ENCODE results near the gene HLA-E. TPM values are rescaled to one million over a fixed set of nuclear protein-coding genes. Genes with fewer than 3 reads are reported as not detected.

Gene HLA-E
- total and polyA plus RNA-seq, 2 experiments from 2014 or later: 15.6 to 36.0 TPM

GRCh38 chr6:30483677-30484279 is 5.5 kb upstream of the HLA-E start:
- no peak overlapping the region for H3K27ac ChIP-seq (ENCODE audit: low read depth)
- no peaks in the 10 kb centered on the region for H3K36me3 ChIP-seq (ENCODE audit: insufficient read depth)
- H3K4me1 ChIP-seq (ENCODE audit: insufficient read depth): peaks cover 4% of the 10 kb centered on the region
- H3K4me2 ChIP-seq: no peak overlapping the region
- Mint-ChIP-seq H3K4me3 (no peak overlapping the region), H3K36me3 (ENCODE audit: low read depth) (no peaks in the 10 kb centered on the region), H3K27ac (no peak overlapping the region), H3K27me3 (ENCODE audit: insufficient read depth, low read depth, poor library complexity) (peaks cover 27% of the 10 kb centered on the region), H3K4me1 (peaks cover 9% of the 10 kb centered on the region; the same call in 2 of the 3 replicates), H3K9me3 (no peaks in the 10 kb centered on the region; the same call in 2 of the 3 replicates)
- H3K79me2 ChIP-seq (replicated peaks; ENCODE audit: insufficient read depth): no peaks in the 10 kb centered on the region
- TF ChIP-seq, protein P1, sequence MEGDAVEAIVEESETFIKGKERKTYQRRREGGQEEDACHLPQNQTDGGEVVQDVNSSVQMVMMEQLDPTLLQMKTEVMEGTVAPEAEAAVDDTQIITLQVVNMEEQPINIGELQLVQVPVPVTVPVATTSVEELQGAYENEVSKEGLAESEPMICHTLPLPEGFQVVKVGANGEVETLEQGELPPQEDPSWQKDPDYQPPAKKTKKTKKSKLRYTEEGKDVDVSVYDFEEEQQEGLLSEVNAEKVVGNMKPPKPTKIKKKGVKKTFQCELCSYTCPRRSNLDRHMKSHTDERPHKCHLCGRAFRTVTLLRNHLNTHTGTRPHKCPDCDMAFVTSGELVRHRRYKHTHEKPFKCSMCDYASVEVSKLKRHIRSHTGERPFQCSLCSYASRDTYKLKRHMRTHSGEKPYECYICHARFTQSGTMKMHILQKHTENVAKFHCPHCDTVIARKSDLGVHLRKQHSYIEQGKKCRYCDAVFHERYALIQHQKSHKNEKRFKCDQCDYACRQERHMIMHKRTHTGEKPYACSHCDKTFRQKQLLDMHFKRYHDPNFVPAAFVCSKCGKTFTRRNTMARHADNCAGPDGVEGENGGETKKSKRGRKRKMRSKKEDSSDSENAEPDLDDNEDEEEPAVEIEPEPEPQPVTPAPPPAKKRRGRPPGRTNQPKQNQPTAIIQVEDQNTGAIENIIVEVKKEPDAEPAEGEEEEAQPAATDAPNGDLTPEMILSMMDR (conservative IDR thresholded peaks at IDR 0.05; ENCODE audit: low read depth in 2 of 2): peak; percentile 75
- TF ChIP-seq JUNB (IDR thresholded peaks at IDR 0.05; ENCODE audit: unreplicated experiment): no peak
- DNase-seq (ENCODE audit: low spot score) (peak; percentile 74), ATAC-seq (no peak)
- no peaks in the 10 kb centered on the region for H3K9me2 ChIP-seq (ENCODE audit: insufficient read depth)
- peaks cover 32% of the 10 kb centered on the region for H3K27me3 ChIP-seq (ENCODE audit: insufficient read depth)
- 0 out of 2 replicates have a peak, but pooled peaks cover 5% of the 10 kb centered on the region for H4K20me1 ChIP-seq (replicated peaks; ENCODE audit: insufficient read depth)
- H3K4me3 ChIP-seq: no peak overlapping the region
- H3F3A ChIP-seq (replicated peaks; ENCODE audit: low read depth): 0 out of 2 replicates have a peak, but pooled peaks cover 2% of the 10 kb centered on the region
- H2AFZ ChIP-seq: no peak overlapping the region

DNA sequence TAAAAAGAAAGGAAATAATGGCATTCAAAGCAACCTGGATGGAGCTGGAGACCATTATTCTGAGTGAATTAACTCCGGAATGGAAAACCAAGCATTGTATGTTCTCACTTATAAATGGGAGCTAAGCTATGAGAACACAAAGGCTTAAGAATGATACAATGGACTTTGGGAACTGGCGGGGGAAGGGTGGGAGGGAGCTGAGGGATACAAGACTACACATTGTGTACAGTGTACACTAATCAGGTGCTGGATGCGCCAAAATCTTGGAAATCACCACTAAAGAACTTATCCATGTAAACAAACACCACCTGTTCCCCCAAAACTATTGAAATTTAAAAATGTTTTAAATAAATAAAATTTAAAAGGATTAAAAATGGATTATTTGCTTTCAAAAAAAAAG is 4.1 kb upstream of the HLA-E start:
- DNase-seq (ENCODE audit: low spot score): no peak

More for the DNA sequence above, 4.1 kb upstream of the HLA-E start:
- ATAC-seq: no peak
- Histone ChIP-seq H3K27ac (ENCODE audit: low read depth) (no peak overlapping the region), H3K4me1 (ENCODE audit: insufficient read depth) (peaks cover 6% of the 10 kb centered on the region), H3K4me2 (no peak overlapping the region), H3K79me2 (replicated peaks; ENCODE audit: insufficient read depth) (no peaks in the 10 kb centered on the region), H3F3A (replicated peaks; ENCODE audit: low read depth) (0 out of 2 replicates have a peak, but pooled peaks cover 2% of the 10 kb centered on the region), H3K27me3 (ENCODE audit: insufficient read depth) (peaks cover 18% of the 10 kb centered on the region), H3K36me3 (ENCODE audit: insufficient read depth) (no peaks in the 10 kb centered on the region), H3K4me3 (no peak overlapping the region), H4K20me1 (replicated peaks; ENCODE audit: insufficient read depth) (peaks cover under 1% of the 10 kb centered on the region; the same call in 1 of the 2 replicates), H3K9me2 (ENCODE audit: insufficient read depth) (no peaks in the 10 kb centered on the region), H2AFZ (no peak overlapping the region)
- Mint-ChIP-seq H3K4me3 (no peak overlapping the region), H3K36me3 (ENCODE audit: low read depth) (peaks cover 2% of the 10 kb centered on the region), H3K27ac (no peak overlapping the region), H3K4me1 (peaks cover 11% of the 10 kb centered on the region), H3K9me3 (no peaks in the 10 kb centered on the region; the same call in 2 of the 3 replicates), H3K27me3 (ENCODE audit: insufficient read depth, low read depth, poor library complexity) (peaks cover 25% of the 10 kb centered on the region)
- TF ChIP-seq, protein P2, sequence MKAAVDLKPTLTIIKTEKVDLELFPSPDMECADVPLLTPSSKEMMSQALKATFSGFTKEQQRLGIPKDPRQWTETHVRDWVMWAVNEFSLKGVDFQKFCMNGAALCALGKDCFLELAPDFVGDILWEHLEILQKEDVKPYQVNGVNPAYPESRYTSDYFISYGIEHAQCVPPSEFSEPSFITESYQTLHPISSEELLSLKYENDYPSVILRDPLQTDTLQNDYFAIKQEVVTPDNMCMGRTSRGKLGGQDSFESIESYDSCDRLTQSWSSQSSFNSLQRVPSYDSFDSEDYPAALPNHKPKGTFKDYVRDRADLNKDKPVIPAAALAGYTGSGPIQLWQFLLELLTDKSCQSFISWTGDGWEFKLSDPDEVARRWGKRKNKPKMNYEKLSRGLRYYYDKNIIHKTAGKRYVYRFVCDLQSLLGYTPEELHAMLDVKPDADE (IDR thresholded peaks at IDR 0.05): no peak
- TF ChIP-seq NANOG (IDR thresholded peaks at IDR 0.05; ENCODE audit: borderline replicate concordance) (no peak), STAT1 (IDR thresholded peaks at IDR 0.05; ENCODE audit: unreplicated experiment) (no peak), JUNB (IDR thresholded peaks at IDR 0.05; ENCODE audit: unreplicated experiment) (no peak), CREB1 (CRISPR knock-in tag; IDR thresholded peaks at IDR 0.05; ENCODE audit: low read depth) (no peak)
- TF ChIP-seq, protein P3, sequence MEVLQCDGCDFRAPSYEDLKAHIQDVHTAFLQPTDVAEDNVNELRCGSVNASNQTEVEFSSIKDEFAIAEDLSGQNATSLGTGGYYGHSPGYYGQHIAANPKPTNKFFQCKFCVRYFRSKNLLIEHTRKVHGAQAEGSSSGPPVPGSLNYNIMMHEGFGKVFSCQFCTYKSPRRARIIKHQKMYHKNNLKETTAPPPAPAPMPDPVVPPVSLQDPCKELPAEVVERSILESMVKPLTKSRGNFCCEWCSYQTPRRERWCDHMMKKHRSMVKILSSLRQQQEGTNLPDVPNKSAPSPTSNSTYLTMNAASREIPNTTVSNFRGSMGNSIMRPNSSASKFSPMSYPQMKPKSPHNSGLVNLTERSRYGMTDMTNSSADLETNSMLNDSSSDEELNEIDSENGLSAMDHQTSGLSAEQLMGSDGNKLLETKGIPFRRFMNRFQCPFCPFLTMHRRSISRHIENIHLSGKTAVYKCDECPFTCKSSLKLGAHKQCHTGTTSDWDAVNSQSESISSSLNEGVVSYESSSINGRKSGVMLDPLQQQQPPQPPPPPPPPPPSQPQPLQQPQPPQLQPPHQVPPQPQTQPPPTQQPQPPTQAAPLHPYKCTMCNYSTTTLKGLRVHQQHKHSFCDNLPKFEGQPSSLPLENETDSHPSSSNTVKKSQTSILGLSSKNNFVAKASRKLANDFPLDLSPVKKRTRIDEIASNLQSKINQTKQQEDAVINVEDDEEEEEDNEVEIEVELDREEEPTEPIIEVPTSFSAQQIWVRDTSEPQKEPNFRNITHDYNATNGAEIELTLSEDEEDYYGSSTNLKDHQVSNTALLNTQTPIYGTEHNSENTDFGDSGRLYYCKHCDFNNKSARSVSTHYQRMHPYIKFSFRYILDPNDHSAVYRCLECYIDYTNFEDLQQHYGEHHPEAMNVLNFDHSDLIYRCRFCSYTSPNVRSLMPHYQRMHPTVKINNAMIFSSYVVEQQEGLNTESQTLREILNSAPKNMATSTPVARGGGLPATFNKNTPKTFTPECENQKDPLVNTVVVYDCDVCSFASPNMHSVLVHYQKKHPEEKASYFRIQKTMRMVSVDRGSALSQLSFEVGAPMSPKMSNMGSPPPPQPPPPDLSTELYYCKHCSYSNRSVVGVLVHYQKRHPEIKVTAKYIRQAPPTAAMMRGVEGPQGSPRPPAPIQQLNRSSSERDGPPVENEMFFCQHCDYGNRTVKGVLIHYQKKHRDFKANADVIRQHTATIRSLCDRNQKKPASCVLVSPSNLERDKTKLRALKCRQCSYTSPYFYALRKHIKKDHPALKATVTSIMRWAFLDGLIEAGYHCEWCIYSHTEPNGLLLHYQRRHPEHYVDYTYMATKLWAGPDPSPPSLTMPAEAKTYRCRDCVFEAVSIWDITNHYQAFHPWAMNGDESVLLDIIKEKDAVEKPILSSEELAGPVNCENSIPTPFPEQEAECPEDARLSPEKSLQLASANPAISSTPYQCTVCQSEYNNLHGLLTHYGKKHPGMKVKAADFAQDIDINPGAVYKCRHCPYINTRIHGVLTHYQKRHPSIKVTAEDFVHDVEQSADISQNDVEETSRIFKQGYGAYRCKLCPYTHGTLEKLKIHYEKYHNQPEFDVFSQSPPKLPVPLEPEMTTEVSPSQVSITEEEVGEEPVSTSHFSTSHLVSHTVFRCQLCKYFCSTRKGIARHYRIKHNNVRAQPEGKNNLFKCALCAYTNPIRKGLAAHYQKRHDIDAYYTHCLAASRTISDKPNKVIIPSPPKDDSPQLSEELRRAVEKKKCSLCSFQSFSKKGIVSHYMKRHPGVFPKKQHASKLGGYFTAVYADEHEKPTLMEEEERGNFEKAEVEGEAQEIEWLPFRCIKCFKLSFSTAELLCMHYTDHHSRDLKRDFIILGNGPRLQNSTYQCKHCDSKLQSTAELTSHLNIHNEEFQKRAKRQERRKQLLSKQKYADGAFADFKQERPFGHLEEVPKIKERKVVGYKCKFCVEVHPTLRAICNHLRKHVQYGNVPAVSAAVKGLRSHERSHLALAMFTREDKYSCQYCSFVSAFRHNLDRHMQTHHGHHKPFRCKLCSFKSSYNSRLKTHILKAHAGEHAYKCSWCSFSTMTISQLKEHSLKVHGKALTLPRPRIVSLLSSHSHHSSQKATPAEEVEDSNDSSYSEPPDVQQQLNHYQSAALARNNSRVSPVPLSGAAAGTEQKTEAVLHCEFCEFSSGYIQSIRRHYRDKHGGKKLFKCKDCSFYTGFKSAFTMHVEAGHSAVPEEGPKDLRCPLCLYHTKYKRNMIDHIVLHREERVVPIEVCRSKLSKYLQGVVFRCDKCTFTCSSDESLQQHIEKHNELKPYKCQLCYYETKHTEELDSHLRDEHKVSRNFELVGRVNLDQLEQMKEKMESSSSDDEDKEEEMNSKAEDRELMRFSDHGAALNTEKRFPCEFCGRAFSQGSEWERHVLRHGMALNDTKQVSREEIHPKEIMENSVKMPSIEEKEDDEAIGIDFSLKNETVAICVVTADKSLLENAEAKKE (CRISPR knock-in tag; IDR thresholded peaks at IDR 0.05): no peak
